Measurements from ENCODE around the gene ARHGAP45. TPM values are rescaled to one million over a fixed set of nuclear protein-coding genes. Genes with fewer than 3 reads are reported as not detected.

ARHGAP45 gene
- total and polyA plus RNA-seq, 2 of the 8 experiments (the other 6 are each of a cell fraction or from before 2014, with no cell fraction given): 31.4 to 41.8 TPM

DNA sequence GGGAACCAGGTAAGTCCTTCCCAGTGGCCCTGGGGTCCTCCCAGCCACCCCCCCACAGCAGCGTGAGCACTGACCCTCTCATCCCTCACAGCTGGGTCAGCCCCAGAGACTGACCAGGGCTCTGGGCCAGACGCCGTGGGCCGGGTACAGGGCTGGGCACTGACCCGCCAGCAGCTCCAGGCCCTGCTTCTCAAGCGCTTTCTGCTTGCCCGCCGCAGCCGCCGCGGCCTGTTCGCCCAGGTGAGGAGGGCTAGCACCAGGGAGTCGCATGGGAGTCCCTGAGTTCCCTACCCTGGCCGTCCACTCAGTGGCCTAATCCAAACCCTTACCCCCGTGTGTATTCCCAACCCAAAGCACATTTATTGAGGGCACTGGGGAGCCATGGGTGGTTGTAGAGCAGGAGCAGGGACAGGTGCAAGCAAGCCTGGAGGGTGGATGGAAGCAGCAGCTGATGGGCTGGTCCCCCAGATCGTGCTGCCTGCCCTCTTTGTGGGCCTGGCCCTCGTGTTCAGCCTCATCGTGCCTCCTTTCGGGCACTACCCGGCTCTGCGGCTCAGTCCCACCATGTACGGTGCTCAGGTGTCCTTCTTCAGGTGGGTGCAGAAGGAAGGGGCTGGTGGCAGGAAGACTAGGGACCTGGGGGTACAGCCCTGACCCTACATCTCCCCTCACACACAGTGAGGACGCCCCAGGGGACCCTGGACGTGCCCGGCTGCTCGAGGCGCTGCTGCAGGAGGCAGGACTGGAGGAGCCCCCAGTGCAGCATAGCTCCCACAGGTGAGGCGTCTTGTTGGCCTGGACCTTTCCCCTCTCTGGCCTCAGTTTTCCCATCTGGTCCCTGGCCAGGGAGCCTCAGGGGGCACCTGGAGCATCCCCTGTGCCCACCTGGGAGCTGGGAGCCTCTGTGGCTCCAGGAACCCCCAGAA lies 12.6 kb upstream of the ARHGAP45 start:
- no peak overlapping the region for H3K4ac ChIP-seq (replicated peaks; ENCODE audit: insufficient read length, low read depth, low read length)
- no peaks in the 10 kb centered on the region for H3K4me1 ChIP-seq (replicated peaks in 1 of 4; ENCODE audit: control insufficient read depth in 3 of 4, insufficient read depth in 4 of 4, low read length in 3 of 4)
- no peak overlapping the region for H2AK5ac ChIP-seq (ENCODE audit: low read depth, low read length)
- H3K9ac ChIP-seq (replicated peaks in 1 of 4; ENCODE audit: extremely low read depth in 1 of 4, low read depth in 3 of 4, low read length in 3 of 4): no peak overlapping the region
- no peak overlapping the region for H3K14ac ChIP-seq (ENCODE audit: insufficient read length)
- H2BK15ac ChIP-seq (ENCODE audit: low read length): no peak overlapping the region
- no peak overlapping the region for H3K23ac ChIP-seq (ENCODE audit: insufficient read length)
- DNase-seq (ENCODE audit: low read depth in 1 of 2, low spot score in 2 of 2): no peak
- CTCF ChIA-PET (ENCODE audit: partially characterized antibody): interaction anchor here (0.9 to 1.2 kb wide), 3 partner anchors 10 to 43 kb away, joined by 3 to 5 read pairs (median 4); no protein-coding TSS in a partner anchor
- no peak overlapping the region for H4K91ac ChIP-seq (replicated peaks; ENCODE audit: insufficient read length, low read length)
- H4K20me1 ChIP-seq (replicated peaks in 1 of 2; ENCODE audit: control insufficient read depth in 1 of 2, insufficient read depth in 2 of 2, low read length in 2 of 2): no peaks in the 10 kb centered on the region
- H4K5ac ChIP-seq (ENCODE audit: insufficient read length, low read depth, low read length): no peak overlapping the region
- H3K18ac ChIP-seq (ENCODE audit: extremely low read depth, low read length): no peak overlapping the region
- H2BK120ac ChIP-seq (replicated peaks; ENCODE audit: low read depth, low read length): no peak overlapping the region
- H3K9me3 ChIP-seq (ENCODE audit: insufficient read depth in 2 of 2, low read depth in 1 of 2, low read length in 1 of 2): peaks cover 35 to 51% of the 10 kb centered on the region in 2 experiments
- no peak overlapping the region for H3K4me2 ChIP-seq (ENCODE audit: insufficient read depth in 1 of 2, low read depth in 2 of 2, low read length in 2 of 2)
- H3K23me2 ChIP-seq (ENCODE audit: low read depth, low read length): peaks cover 3% of the 10 kb centered on the region; the same call in 1 of the 2 replicates
- TF ChIP-seq SIRT6 (IDR thresholded peaks at IDR 0.05; ENCODE audit: low read length) (no peak), KDM1A (IDR thresholded peaks at IDR 0.05; ENCODE audit: borderline replicate concordance, low read length) (peak; percentile 39; the same call in 1 of the 2 replicates), TEAD4 (IDR thresholded peaks at IDR 0.05; ENCODE audit: low read depth, low read length) (no peak), SAP30 (IDR thresholded peaks at IDR 0.05; ENCODE audit: insufficient read depth, insufficient replicate concordance, low read length) (no peak), SUZ12 (IDR thresholded peaks at IDR 0.05; ENCODE audit: low read length) (no peak)
- FAIRE-seq: no peak
- no peaks in the 10 kb centered on the region for H3K79me1 ChIP-seq (ENCODE audit: low read depth, low read length)
- H3K36me3 ChIP-seq (ENCODE audit: control insufficient read depth in 2 of 4, insufficient read depth in 4 of 4, low read length in 3 of 4): peaks cover 0 to 46% (median 14%) of the 10 kb centered on the region in 4 experiments; a peak in 6 of 8 replicates
- no peak overlapping the region for H2AFZ ChIP-seq (ENCODE audit: low read length)
- H3K56ac ChIP-seq (replicated peaks; ENCODE audit: insufficient read length, low read depth, low read length): no peak overlapping the region
- POLR2A ChIA-PET (ENCODE audit: partially characterized antibody): interaction anchor here (0.7 to 2.5 kb wide), 6 partner anchors 10 to 31 kb away, joined by 3 to 10 read pairs (median 6); partner anchors contain the start of genes ABCA7 and CNN2
- no peak overlapping the region for H4K8ac ChIP-seq (ENCODE audit: extremely low read depth, insufficient read depth, low read length)
- no peak overlapping the region for H3K4me3 ChIP-seq (ENCODE audit: extremely low read depth in 1 of 4, insufficient read depth in 2 of 4, low read depth in 3 of 4, low read length in 4 of 4)
- no peak overlapping the region for H3K27ac ChIP-seq (ENCODE audit: low read depth, low read length)
- no peaks in the 10 kb centered on the region; a peak in 1 of 7 replicates for H3K27me3 ChIP-seq (replicated peaks in 1 of 4; ENCODE audit: control insufficient read depth in 3 of 4, extremely low read depth in 1 of 4, insufficient read depth in 3 of 4, low read length in 3 of 4)
- no peak overlapping the region for H2BK20ac ChIP-seq (ENCODE audit: low read length)
- 94% methylated on average over 24 of the region's 28 CpGs; no CpG with 5 or more reads in 1 of the 2 experiments for WGBS, 2 experiments (ENCODE audit: extremely low coverage in 1 of 2, insufficient coverage in 1 of 2, insufficient read length in 1 of 2, insufficient replicate concordance in 2 of 2, low coverage in 1 of 2, low lambda C conversion rate in 2 of 2, missing lambda C conversion rate in 1 of 2)
- H2BK12ac ChIP-seq (ENCODE audit: low read depth, low read length): no peak overlapping the region
- H2BK5ac ChIP-seq (ENCODE audit: low read depth, low read length): no peak overlapping the region
- H3K79me2 ChIP-seq (ENCODE audit: control insufficient read depth in 1 of 2, insufficient read depth in 2 of 2, low read length in 2 of 2): no peaks in the 10 kb centered on the region
